Stomach (tissue), 9 donors: ENCODE measurements around the gene TRIM56. TPM values are rescaled to one million over a fixed set of nuclear protein-coding genes. Genes with fewer than 3 reads are reported as not detected.
A peak's percentile ranks its signal among the peaks of the same experiment; 100 is the strongest.

Experiments
- DNase-seq, 2 donors: peaks; one replicate each; pipeline versions ENCODE4 v3.0.0 to v3.0.0-alpha.2; 2013 to 2019
- H3K27ac ChIP-seq, 5 donors: fragments of 200-600 bp in 4 of 5; sonication (generic) in 4 of 5; one replicate each; pipeline ENCODE4 v1.5.1; 2013 to 2019; ENCODE audit warnings: mild to moderate bottlenecking in 1 of 5, moderate library complexity in 1 of 5
- H3K27me3 ChIP-seq, 3 donors: fragments of 200-600 bp; sonication (generic); one replicate each; pipeline ENCODE4 v1.5.1; 2017 to 2019; ENCODE audit warnings: mixed run types in 1 of 3
- H3K36me3 ChIP-seq, 4 donors: fragments of 200-600 bp; sonication (generic); 1 replicate in 3 of 4; 2 replicates in 1 of 4; pipeline ENCODE4 v1.5.1; 2016 to 2019
- H3K4me1 ChIP-seq, 4 donors: fragments of 200-600 bp; sonication (generic); one replicate each; pipeline ENCODE4 v1.5.1; 2016 to 2019
- H3K4me3 ChIP-seq, 4 donors: fragments of 200-600 bp; sonication (generic) in 3 of 4; one replicate each; pipeline ENCODE4 v1.5.1; 2016 to 2019; ENCODE audit warnings: mild to moderate bottlenecking in 1 of 4
- H3K9me3 ChIP-seq, 4 donors: fragments of 200-600 bp; sonication (generic); one replicate each; pipeline ENCODE4 v1.5.1; 2016 to 2019
- CTCF ChIP-seq, 7 experiments: fragments of 450-650 bp in 4 of 7; fragments of 200-600 bp in 3 of 7; sonication (generic) in 3 of 7; IDR thresholded peaks; one replicate each; pipeline ENCODE4 v1.5.1; 2016 to 2019; ENCODE audit warnings: antibody characterized with exemption in 7 of 7, control low read depth in 2 of 7, mild to moderate bottlenecking in 1 of 7
- EP300 ChIP-seq: sonication (generic); formaldehyde crosslinking; IDR thresholded peaks from one replicate; pipeline ENCODE4 v1.6.1; 2017; ENCODE audit warnings: antibody characterized with exemption
- POLR2A ChIP-seq, 4 donors: fragments of 450-650 bp; IDR thresholded peaks; one replicate each; pipeline ENCODE4 v1.6.1; 2016; ENCODE audit warnings: antibody characterized with exemption in 4 of 4, control low read depth in 2 of 4, mild to moderate bottlenecking in 1 of 4, moderate library complexity in 1 of 4
- POLR2AphosphoS5 ChIP-seq, 3 donors: sonication (generic); formaldehyde crosslinking; IDR thresholded peaks; one replicate each; pipeline ENCODE4 v1.6.1; 2016; ENCODE audit warnings: antibody characterized with exemption in 3 of 3
- WGBS, 5 donors: extraction: QIAGEN DNeasy Blood & Tissue Kit in 3 of 5; methylation state at CpG; one replicate each; pipeline versions ENCODE4 v1.1.5 to v1.1.7; 2013 to 2018; 5-methylcytosine and 5-hydroxymethylcytosine counted together
- intact Hi-C: fragments of 100-400 bp; cut with DNase I; formaldehyde crosslinking; loops from one replicate; pipeline ENCODE4 v1.15.1; 2023; ENCODE audit warnings: low total_unique reads
- polyA plus RNA-seq, 3 donors: library from polyadenylated mRNA; stranded (reverse); fragments of 200-250 nt; gene quantifications; one replicate each; pipeline ENCODE4 v1.2.3, GENCODE V29; 2013
- total RNA-seq, 5 donors: library from RNA; depleted of rRNA; stranded (reverse); fragments of >200 nt; gene quantifications; one replicate each; pipeline versions ENCODE4 v1.1.0 to v1.2.3, GENCODE V29; 2014 to 2016
- donor health status: healthy with polysubstance abuse.
- donor health status: Bipolar disorder and iron deficiency.
- donor health status: healthy.

The TRIM56 gene
- total and polyA plus RNA-seq, 8 donors = 7.5 to 41.1 (median 17.5) TPM

GRCh38 chr7:101114492-101114891, 29.2 kb downstream of the TRIM56 start:
- 51 to 58% (median 57%) methylated on average over 8 of the region's 8 CpGs for WGBS, 5 donors
- H3K27ac ChIP-seq = no peak overlapping the region
- no peak overlapping the region for H3K4me3 ChIP-seq
- TF ChIP-seq EP300 (no peak), POLR2A (IDR thresholded peaks at IDR 0.05) (no peak), POLR2AphosphoS5 (IDR thresholded peaks at IDR 0.05) (no peak), CTCF (IDR thresholded peaks at IDR 0.05) (no peak)
- H3K9me3 ChIP-seq = no peaks in the 10 kb centered on the region
- DNase-seq = no peak
- H3K36me3 ChIP-seq = no peaks in the 10 kb centered on the region
- H3K27me3 ChIP-seq = no peaks in the 10 kb centered on the region
- intact Hi-C loops = no loop called here
- H3K4me1 ChIP-seq = peaks cover 0 to 11% (median 4%) of the 10 kb centered on the region in 4 donors

- no peaks in the 10 kb centered on the region for H3K36me3 ChIP-seq
- H3K27me3 ChIP-seq = no peaks in the 10 kb centered on the region
- no peaks in the 10 kb centered on the region for H3K9me3 ChIP-seq
- intact Hi-C loops = no loop called here
- 89 to 92% (median 90%) methylated on average over 3 of the region's 3 CpGs for WGBS, 5 donors
- peaks cover 0 to 11% (median 4%) of the 10 kb centered on the region in 4 donors for H3K4me1 ChIP-seq
- TF ChIP-seq CTCF (IDR thresholded peaks at IDR 0.05) = no peak
- no peak for TF ChIP-seq EP300
- no peak for TF ChIP-seq POLR2A (IDR thresholded peaks at IDR 0.05)
- TF ChIP-seq POLR2AphosphoS5 (IDR thresholded peaks at IDR 0.05) = no peak
- no peak for DNase-seq
- H3K27ac ChIP-seq = no peak overlapping the region
- no peak overlapping the region for H3K4me3 ChIP-seq
These were observed 29.9 kb downstream of the TRIM56 start for GRCh38 chr7:101115215-101115614.

GRCh38 chr7:101116898-101117297, 31.6 kb downstream of the TRIM56 start:
- Histone ChIP-seq H3K27ac (peak overlapping the region in 4 of 5 donors; percentile 1 to 66 (median 44)), H3K36me3 (no peaks in the 10 kb centered on the region), H3K27me3 (peaks cover 0 to 6% (median 0%) of the 10 kb centered on the region in 3 donors), H3K9me3 (no peaks in the 10 kb centered on the region), H3K4me1 (peaks cover 0 to 15% (median 5%) of the 10 kb centered on the region in 4 donors), H3K4me3 (no peak overlapping the region)
- intact Hi-C loops = no loop called here
- 74 to 81% (median 79%) methylated on average over 8 to 10 of the region's 10 CpGs for WGBS, 5 donors
- TF ChIP-seq POLR2AphosphoS5 (IDR thresholded peaks at IDR 0.05) = no peak
- TF ChIP-seq CTCF (IDR thresholded peaks at IDR 0.05) = no peak
- no peak for TF ChIP-seq POLR2A (IDR thresholded peaks at IDR 0.05)
- no peak for TF ChIP-seq EP300
- DNase-seq = no peak

GRCh38 chr7:101118856-101119255, 33.6 kb downstream of the TRIM56 start:
- 66 to 81% (median 71%) methylated on average over 3 of the region's 3 CpGs for WGBS, 5 donors
- H3K36me3 ChIP-seq = no peaks in the 10 kb centered on the region
- H3K27me3 ChIP-seq = peaks cover 0 to 6% (median 0%) of the 10 kb centered on the region in 3 donors
- TF ChIP-seq CTCF (IDR thresholded peaks at IDR 0.05) (no peak), EP300 (no peak), POLR2AphosphoS5 (IDR thresholded peaks at IDR 0.05) (no peak), POLR2A (IDR thresholded peaks at IDR 0.05) (no peak)
- no peak overlapping the region for H3K27ac ChIP-seq
- DNase-seq = no peak
- H3K9me3 ChIP-seq = no peaks in the 10 kb centered on the region
- H3K4me3 ChIP-seq = no peak overlapping the region
- peaks cover 5 to 28% (median 18%) of the 10 kb centered on the region in 4 donors for H3K4me1 ChIP-seq
- intact Hi-C loops = no loop called here
